Measurements from ENCODE around the gene OR13D1.
"Not testable (repeated sequence)": the region's sequence is repeated elsewhere in the genome, so short reads cannot be mapped to it uniquely, and the experiment has no call there.

OR13D1 gene, protein sequence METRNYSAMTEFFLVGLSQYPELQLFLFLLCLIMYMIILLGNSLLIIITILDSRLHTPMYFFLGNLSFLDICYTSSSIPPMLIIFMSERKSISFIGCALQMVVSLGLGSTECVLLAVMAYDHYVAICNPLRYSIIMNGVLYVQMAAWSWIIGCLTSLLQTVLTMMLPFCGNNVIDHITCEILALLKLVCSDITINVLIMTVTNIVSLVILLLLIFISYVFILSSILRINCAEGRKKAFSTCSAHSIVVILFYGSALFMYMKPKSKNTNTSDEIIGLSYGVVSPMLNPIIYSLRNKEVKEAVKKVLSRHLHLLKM

DNA sequence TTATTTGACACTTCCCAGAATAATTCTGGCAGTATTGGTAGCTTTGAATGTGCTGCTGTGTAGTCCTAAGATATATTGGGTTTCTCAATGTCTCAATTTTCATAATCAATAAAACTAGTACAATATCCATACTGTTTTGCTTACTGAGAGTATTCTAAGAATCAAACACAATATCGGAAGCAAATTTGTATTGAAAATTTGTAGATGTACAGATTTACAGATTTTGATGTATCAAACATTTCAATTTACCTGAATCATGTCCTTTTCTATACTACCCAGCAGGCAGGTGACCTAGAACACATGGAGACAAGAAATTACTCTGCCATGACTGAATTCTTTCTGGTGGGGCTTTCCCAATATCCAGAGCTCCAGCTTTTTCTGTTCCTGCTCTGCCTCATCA, at the start of gene OR13D1:
Gene OR13D1, plus strand, starts transcription at position 301 of the 400 bp plus-strand sequence. Its CDS starts 0 bp downstream, at position 301.
- DNase-seq: no peak

DNA sequence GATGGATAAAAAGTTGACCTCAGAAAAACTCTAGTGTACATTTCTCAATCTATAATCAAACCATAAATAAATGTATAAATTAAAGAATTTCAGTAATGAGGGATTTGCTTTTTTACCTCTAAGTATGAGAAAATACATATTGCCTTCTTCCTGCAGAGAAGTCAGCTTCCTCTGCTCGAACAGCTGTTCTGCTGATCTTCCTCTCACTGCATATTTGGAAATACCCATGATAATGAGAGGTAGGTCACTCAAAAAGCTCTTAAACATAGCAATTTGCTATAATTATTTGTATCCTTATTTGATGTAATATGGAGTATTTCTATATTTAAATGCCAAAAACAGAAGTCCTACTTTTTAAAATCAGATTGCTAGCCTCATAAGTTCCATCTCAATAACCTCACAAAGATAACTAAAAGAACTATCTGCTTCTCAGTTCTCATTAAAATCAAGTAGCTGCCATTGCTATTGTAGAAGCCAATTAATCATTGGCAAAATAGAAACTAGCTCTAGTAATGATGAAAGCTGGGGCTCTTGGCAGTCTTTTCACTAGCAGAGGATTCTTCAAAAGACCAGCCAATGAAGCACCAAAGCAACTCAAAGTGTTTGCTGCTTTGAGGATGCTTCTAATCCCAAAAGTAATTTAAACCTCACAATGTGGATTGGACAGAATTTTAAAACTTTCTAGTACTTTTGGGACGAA, 35.7 kb upstream of the OR13D1 start:
- DNase-seq: no peak

DNA sequence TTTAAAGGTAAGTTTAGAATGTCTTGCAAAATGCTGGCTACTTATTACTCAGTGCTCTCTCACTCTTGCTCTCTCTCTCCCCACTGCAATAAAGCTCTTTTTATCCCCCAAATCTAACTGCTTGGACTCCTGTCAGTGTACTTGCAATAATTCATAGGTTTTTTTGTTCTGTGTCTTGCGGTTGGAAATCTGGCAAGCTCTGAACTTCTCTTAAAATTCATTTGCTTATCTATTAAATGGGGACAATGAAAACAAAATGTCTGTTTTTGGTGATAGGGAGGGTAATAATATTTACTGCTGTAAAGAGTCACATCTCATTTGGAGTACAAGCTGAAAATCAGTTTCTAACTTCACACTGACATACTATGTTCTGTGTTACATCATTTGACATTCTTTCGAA, 18.7 kb upstream of the OR13D1 start:
- no peak for DNase-seq

DNA sequence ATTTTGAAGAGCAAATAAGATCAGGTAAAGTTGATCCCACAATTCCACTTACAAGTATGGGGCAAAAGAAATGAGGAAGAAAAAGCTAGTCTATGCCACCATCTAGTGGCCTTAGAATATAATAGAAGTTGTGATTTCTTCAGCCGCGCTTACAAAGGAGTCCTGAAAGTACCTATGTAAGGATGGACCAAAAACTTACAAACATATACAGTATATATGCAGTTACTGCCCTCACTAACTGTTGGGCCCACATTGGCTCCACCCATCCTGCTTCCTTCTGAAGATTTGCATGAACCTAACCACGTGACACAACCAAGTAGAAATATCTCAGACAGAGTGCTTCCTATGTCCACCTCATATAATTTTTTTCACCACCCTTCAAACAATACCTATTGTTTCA, 11.7 kb upstream of the OR13D1 start:
- DNase-seq: no peak

DNA sequence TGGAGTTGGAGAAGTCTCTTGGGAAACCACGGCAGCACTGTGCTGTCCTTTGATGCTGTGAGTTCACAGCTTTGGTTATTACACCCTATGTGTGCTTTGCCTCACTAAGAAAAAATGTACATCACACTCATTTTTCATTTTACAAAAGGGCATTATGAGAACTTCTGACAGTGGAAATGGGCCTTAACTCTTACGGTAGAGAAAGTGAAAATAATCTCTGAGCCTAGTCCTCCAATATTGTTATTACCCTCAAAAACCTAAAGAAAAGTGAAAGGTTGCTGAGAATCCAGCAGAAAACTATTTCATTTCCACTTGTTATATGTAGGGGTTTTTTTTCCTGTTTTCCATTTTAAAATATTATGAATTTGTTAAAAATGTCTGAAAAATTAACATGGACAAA, 8.2 kb upstream of the OR13D1 start:
- no peak for DNase-seq

DNA sequence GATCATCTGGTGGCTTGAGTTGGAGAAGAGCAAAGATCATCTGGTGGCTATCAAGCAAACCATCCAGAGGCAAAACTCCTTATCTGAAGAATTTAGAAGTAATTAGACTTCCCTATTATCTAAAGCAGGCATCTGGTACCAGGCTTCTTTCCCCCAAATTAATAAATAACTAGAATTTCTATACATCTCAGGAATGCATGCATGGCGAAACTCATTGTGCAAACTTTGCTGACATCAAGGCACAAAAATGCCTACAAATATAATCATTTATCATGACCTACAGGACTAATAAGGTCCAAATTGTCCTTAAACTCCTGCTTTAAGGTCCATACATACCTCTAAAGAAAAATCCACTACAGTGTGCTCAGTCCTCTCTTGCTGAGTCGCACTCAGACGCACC, 6.0 kb downstream of the OR13D1 start:
- no peak for DNase-seq

DNA sequence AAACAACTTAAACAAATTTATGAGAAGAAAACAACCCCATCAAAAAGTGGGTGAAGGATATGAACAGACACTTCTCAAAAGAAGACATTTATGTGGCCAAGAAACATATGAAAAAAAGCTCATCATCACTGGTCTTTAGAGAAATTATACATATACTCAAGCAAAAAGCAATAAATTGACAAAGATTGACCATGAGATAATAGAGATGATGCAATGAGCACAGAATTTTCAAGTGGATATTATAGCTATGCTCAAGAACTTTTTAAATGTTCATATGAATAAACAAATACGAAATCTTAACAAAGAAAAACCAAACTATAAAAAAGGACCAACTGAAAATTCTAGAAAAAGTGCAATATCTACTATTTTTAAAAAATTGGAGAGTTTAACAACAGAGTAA, 14.4 kb downstream of the OR13D1 start:
- not testable (repeated sequence) for DNase-seq

DNA sequence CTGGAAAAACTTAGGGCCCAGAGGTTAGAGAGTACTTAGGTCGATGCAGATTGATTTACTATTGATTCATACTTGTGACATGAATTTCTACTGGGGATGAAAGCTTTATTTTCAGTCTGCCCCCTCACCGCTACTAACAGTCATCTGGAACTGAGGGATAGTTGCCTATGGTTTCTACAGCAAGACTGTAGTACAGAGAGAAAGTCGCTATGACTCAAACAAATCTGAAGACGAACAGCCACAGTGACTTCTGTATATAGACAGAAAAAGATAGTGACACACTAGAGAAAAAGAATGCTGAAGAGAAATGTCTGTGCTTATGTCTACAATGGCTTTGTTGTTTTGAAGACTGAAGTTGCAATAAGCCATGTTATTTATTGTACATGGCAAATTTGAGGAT, 17.3 kb downstream of the OR13D1 start:
- no peak for DNase-seq

DNA sequence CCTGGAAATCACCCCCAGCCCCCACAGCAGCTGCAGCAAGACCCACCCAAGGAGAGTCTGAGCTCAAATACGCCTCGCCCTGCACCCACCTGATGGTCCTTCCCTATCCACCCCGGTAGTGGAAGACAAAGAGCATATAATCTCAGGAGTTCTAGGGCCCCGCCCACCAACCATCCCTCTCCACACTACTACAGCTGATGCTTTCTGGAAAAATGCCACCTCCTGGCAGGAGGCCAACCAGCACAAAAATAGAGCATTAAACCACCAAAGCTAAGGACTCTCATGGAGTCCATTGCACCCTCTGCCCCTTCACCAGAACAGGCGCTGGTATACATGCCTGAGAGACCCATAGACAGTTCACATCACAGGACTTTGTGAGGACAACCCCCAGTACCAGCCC, 30.7 kb downstream of the OR13D1 start:
- DNase-seq: no peak

DNA sequence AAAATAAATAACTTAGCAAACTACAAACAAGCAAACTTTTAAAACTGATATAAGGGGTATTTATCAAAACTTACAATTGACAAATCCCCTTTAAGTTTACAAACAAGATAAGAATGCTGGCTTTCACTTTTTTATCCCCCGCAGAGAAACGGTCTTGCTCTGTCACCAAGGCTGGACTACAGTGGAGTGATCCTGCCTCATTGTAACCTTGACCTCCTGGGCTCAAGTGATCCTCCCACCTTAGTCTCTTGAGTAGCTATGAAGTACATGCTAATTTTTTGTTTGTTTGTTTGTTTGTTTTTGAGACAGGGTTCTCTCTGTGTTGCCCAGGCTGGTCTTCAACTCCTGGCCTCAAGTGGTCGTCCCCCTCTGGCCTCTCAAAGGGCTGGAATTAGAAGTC, 44.1 kb downstream of the OR13D1 start:
- no peak for DNase-seq

DNA sequence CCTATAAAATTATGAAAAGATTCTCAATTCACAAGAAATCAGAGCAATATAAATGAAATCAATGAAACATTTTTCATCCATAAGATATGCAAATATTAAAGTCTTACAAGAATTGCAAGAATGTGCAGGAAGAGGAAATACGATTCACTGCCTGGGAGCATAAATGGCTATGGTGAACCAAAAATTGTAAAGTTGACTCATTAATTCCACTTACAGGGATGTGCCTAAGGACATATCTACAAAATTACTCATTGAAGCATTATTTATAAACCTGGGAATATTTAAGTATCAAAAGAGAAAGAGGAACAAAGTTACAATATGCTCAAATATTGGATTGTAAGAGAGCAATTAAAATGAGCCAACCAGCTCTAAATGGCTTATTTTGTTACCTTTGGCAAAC, 46.3 kb downstream of the OR13D1 start:
- DNase-seq: no peak

DNA sequence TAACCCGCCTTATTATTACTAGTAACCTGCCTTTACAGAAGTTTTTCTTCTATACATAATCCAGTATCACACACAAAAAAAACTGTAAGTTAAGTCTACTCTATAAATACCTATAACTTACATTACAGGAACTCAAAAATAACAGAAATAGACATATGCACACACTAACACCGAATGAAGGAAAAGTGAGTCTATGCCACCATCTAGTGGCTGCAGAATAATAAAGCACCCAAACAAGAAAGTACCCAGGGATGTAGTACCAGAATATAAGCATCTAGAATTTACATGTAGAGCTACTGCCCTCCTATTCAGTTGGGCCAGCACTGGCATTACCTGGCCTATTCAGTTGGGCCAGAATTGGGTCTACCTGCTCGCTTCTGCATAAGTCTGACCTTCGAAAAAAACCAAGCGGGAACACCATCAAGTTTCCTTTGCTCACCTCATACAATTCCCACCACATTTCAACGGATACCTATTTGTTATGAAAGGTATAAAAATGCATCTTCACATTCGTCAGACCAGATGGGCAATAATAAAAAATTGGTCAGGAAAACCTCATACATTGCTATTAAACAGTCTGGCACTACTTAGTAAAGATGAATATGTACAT, 49.2 kb downstream of the OR13D1 start:
- DNase-seq: no peak
